Hematopoietic multipotent progenitor cell treated with erythropoietin and hydrocortisone succinate and interleukin-3 and kit ligand, for 6 days (in vitro differentiated cells): Measurements from ENCODE around the gene TBC1D16.
"Not testable (repeated sequence)": the region's sequence is repeated elsewhere in the genome, so short reads cannot be mapped to it uniquely, and the experiment has no call there.

Experiments used
- DNase-seq: peaks from one replicate; pipeline ENCODE4 v3.0.0-alpha.2; 2015

Gene TBC1D16

DNA sequence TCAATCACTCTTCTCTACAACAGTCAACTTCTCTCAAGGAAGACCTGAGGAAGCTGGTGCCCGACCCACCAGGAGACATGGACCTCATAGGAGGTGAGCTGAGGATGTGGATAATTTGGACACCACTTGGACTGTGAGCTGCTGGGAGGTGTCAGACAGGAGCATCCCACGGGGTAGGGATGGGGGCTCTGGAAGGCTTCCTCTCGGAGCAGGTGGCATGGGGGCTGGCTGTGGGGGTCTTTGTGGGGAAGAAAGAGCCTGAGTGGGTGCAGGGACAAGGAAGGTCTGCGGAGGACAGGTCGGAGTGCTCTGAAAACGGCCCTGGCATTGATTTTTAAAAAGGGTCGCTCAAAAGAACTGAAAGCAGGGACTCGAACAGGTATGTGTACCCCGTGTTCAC is 64.0 kb downstream of the TBC1D16 start:
- no peak for DNase-seq

DNA sequence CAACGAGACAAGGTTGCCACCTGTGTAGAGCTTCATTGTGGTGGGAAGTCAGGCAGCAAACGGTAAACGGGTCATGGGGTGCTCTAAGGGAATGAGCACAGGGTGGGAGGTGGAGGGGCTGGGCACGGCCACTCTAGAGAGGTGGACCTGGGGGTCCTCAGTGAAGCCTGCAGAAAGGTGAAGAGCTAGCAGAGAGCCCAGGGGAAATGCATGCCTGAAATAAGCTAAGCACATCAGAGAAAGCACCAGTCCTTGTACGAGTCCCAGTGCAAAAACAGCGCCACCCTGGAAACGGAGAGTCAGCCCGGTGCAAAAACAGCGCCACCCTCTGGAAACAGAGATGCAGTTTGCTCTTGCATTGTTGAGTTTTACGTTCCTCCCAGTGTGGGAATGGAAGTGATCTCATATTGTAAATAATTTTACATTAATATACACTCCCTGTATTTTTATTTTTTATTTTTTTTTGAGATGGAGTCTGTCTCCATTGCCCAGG is 65.0 kb downstream of the TBC1D16 start:
- peak; percentile 91 for DNase-seq

DNA sequence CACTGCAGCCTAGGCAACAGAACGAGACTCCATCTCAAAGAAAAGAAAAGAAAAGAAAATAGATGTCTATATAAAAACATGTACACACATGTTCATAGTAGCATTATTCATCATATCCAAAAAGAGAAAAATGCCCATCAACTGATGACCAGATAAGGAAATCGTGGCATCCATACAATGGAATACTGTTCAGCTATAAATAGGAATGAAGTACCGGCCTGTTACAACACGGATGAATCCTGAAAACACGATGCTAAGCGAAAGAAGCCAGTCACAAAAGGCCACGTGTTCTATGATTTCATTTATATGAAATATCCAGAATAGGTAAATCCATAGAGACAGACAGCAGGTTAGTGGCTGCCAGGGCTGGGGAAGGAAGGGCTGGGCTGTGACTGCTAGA is 65.8 kb downstream of the TBC1D16 start:
- DNase-seq: no peak

DNA sequence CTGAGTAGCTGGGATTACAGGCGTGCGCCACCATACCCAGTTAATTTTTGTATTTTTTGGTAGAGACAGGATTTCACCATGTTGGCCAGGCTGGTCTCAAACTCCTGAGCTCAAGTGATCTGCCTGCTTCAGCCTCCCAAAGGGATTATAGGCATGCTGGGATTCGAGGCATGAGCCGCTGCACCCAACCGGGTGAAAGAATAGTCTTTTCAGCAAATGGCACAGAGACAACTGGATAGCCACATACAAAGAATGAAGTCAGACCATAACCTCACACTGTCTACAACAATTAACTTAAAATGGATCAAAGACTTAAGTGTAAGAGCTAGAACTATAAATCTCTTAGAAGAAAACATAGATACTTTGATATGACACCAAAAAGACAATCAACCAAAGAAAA is 67.6 kb downstream of the TBC1D16 start:
- no peak for DNase-seq

DNA sequence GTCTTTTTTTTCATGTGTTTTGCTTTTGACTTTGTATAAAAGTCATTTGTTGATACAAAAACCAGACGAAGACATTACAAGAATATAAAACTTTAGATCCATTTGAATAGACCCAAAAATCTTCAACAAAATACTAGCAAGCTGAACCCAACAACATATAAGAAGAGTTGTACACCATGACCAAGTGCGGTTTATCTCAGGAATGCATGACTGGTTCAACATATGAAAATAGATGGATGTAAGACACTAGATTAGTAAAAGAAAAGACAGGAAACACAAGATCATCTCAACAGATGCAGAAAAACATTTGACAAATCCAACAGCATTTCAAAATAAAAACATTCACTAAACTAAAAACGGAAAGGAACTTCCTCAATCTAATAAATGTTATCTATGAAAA is 69.0 kb downstream of the TBC1D16 start:
- DNase-seq: peak; percentile 31

DNA sequence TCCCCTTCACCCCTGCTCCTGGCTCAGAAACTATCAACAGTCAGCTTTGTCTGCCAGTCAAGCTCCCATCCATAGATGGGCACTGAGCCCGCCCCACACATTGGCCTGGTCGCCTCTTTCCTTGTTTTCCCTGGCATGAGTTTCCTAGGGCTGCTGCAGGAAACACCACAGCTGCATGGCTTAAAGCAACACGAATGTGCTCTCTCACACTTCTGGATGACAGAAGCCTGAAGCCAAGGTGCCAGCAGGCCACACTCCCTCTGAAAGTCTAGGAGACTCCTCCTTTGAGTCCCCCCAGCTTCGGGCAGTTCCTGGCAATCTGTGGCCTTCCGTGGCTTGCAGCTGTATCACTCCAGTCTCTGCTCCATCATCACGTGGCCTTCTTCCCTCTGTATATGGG is 69.9 kb downstream of the TBC1D16 start:
- DNase-seq: no peak

DNA sequence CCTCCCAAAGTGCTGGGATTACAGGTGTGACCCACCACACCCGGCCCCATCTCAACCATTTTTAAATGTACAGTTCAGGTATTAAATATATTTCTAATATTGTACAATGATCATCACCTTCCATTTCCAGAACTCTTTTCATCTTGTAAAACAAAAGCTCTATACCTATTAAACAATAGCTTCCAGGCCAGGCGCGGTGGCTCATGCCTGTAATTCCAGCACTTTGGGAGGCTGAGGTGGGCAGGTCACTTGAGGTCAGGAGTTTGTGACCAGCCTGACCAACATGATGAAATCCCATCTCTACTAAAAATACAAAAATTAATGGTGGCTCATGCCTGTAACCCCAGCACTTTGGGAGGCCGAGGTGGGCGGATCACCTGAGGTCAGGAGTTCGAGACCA is 73.2 kb downstream of the TBC1D16 start:
- not testable (repeated sequence) for DNase-seq

DNA sequence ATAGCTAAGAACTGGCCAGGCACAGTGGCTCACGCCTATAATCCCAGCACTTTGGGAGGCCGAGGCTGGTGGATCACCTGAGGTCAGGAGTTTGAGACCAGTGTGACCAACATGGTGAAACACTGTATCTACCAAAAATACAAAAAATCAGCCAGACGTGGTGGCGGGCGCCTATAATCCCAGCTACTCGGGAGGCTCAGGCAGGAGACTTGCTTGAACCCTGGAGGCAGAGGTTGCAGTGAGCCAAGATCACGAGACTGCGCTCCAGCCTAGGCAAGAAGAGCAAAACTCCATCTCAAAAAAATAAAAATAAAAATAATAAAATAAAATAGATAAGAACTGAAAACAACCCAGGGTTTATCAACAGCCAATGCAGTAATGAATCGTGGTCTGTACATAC is 74.1 kb downstream of the TBC1D16 start:
- DNase-seq: not testable (repeated sequence)

DNA sequence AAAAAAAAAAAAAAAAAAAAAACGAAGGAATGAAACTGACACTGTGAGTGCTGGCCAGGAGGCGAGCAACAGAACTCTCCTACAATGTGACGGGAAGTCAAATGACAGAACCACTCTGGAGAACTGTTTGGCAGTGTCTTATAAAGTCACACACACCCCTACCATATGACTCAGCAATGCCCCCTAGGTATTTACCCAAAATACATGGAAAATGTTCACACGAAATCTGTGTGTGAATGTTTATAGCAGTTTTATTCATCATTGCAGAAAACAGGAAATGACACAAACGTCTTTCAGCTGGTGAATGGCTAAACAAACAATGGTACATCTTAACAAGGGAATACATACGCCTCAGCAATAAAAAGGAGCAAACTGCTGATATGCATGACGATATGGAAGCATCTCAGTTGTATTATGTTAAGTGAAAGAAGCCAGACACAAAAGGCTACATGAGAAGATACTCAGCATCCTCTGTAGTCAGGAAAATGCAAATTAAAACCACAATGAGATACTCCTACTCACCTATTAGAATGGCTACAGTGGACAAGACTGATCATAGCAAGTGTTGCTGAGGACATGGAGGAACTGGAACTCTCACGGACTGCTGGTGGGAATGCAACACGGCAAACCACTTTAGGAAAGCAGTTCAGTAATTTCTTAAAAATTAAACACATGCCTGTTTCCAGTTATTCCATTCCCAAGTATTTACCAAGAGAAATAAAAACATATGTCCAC is 74.7 kb downstream of the TBC1D16 start:
- no peak for DNase-seq

DNA sequence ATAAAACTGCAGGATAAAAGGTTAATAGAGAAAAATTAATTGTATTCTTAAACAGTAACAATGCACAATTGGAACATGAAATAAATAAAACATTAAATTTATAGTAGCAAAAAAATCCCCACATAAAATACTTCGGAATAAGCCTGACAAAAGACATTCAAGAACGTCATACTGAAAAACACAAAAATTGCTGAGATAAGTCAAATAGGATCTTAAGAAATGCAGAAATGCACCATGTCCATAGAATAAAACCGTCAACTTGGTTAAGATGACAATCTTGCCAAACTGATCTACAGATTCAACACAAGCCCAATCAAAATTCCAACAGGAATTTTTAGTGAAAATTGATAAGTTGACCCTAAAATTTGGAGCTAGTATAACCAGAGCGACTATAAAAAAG is 76.6 kb downstream of the TBC1D16 start:
- no peak for DNase-seq

DNA sequence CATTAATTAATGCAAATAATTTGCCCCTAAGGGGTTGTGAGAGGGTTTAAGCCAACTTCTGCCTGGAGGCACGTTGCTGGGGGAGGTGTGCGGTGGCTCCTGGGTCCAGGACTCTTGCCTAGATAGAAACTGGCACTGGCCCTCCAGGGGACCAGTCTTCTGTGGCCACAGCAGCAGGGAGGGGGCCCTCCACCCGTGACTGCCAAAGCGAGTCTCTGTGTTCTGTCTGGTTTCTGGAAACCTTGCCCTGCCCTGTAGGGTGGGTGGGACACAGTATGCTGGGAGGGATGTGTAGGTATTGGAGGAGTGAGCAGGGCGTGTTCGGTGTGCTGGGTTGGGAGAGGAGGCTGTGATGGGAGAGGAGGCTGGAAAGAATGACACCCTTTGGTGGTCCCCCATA is 78.8 kb downstream of the TBC1D16 start:
- DNase-seq: peak; percentile 49

DNA sequence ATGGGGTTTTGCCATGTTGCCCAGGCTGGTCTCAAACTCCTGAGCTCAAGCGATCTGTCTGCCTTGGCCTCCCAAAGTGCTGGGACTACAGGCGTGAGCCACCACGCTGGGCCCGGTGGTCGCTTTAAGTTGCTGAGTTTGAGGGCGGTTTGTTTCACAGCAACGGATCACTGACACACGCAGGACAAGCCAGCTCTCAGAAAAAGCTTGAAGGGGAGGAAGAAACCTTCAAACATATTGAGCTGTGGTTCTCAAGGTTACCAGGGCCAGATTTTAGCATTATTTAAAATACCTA is 79.3 kb downstream of the TBC1D16 start:
- DNase-seq: not testable (repeated sequence)

DNA sequence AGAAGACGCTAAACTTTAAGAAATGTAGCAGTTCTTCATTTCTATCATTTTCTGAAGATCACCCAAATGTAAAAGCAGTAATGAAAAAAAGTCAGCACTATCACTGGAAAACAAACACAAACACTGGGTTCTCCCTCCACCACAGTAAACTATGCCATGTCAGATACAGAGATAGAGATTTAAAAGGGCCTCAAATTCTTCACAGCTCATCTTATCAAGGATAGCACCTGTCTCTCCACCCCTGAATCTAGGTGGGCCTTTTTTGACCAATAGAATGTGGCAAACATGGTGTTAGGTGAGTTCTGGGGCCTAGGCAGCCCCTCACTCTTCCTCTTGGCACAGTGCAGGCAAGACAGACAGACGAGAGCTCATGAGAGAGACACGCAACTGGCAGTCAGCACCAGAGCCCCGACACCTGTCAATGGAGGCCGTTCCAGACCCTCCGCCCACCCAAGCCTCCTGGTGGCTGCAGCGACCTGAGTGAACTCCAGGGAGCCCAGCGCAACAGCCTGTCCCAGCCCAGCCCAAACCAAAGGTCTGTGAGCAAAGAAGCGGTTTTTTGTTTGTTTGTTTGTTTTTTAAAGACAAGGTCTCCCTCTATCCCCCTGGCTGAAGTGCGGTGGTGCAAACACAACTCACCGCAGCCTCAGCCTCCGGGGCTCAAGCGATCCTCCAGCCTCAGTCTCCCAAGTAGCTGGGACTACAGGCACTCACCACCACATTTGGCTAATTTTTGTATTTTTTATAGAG is 79.8 kb downstream of the TBC1D16 start:
- peak; percentile 73 for DNase-seq

DNA sequence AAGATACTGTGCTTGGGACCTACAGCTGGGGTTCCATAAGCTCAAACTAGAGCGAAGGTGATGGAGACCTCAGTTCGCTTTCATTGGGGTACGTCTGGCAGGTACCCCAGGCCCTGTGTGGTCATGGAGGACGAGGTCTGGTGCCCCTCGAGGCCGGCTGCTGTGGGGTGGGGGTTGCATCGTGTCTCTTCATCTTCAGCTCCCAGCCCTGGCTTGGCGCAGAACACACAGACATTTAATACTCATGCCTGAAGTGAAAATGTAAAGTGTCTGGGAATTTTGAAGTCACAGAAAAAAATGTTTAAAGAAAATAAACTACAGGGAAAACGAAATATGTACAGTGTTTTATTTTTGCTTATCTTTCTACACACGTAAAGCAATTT is 80.5 kb downstream of the TBC1D16 start:
- no peak for DNase-seq

DNA sequence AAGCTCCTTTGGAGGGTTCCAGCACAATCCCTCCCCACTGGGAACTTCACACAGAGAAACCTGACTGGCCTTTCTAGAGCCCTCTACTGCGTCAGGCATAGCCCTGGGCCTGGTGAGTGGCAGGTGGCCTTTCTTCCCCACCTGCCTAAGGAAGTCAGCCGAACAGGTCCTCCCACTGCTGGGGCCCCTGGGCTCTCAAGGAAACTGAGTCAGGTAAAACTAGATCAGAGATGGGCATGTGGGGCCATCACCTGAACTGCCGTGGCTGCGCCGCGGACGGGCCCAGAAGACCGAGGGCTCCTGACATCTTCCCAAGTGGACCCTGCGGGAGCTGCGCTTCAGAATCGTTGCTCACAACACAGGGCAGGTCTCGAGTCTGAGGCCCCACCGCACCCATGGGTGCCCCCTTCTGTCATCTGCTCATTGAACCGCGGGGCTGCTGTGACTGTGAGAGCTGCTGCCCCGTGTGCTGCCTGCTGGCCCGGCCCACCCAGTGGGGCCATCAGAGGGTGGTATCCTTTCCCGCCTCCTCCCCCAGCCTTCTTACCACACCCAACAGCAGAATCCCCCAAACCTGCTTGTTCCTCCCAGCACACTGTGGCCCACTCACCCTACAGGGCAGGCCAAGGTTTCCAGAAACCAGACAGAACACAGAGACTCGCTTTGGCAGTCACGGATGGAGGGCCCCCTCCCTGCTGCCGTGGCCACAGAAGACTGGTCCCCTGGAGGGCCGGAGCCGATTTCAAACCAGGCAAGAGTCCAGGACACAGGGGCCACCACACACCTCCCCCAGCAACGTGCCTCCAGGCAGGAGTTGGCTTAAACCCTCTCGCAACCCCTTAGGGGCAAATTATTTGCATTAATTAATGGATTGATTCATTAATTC is 81.1 kb downstream of the TBC1D16 start:
- DNase-seq: no peak

DNA sequence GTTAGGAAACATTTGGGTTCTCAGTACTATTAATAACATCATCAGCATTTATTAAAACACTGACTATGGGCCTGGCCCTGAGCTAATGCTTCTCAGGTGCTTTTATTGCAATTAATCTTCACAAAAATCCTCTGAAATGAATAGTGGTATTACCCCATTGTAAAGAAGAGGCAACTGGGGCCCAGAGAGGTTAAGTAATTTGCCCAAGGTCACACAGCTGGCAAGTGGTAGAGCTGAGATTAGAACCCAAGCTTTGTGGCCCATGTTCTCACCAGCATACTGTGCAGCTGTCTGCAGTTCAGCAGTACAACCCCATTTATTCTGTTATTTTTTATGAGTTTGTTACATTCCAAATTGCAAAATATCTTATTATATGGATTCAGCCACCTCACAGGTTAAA is 82.3 kb downstream of the TBC1D16 start:
- DNase-seq: no peak

DNA sequence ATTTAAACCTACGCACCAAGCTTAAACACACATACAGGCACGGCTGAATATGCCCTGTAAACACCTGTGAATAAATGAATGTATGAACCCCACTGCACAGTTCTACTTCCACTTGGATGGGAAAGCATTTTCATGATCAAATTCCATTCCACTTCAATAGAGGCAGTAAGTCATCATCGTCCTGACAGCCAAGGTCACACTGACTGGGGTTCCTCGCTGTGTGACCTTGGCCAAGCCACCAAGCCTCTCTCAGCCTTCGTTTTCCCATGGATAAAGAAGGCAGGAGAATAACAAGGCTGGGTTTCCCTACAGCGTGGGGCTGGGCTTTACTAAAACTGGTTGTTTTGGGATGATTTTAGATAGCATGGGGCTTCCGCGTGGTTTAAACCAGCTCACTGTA is 82.8 kb downstream of the TBC1D16 start:
- no peak for DNase-seq

DNA sequence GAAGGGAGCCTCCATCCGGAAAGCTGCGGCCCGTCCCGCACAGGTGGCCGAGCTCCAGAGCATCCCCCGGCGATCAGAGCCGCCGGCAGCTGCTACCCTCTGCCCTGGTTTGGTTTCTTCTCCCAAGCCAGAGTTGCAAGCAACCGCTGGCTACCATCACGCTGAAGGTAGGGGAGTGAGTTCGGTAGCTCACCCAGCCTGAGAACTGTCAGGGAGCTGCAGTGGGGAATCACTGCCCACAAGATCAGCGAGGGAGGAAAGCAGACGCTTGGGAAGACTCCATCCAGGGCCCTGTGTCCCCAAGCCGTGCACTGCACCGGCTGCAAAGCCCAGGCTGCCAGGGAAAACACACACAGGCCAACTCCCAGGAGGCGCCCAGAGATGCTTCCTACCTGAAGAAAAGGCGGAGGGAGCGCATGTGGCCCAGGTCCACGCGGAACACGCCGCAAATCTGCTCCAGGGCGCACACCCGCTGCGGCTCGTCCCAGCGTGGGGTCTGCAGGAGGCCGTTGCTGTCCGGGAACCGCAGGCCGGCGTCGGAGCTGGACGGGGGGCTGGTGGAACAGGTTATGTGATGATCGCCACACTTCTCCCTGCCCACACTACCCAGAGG is 83.3 kb downstream of the TBC1D16 start:
- DNase-seq: no peak

DNA sequence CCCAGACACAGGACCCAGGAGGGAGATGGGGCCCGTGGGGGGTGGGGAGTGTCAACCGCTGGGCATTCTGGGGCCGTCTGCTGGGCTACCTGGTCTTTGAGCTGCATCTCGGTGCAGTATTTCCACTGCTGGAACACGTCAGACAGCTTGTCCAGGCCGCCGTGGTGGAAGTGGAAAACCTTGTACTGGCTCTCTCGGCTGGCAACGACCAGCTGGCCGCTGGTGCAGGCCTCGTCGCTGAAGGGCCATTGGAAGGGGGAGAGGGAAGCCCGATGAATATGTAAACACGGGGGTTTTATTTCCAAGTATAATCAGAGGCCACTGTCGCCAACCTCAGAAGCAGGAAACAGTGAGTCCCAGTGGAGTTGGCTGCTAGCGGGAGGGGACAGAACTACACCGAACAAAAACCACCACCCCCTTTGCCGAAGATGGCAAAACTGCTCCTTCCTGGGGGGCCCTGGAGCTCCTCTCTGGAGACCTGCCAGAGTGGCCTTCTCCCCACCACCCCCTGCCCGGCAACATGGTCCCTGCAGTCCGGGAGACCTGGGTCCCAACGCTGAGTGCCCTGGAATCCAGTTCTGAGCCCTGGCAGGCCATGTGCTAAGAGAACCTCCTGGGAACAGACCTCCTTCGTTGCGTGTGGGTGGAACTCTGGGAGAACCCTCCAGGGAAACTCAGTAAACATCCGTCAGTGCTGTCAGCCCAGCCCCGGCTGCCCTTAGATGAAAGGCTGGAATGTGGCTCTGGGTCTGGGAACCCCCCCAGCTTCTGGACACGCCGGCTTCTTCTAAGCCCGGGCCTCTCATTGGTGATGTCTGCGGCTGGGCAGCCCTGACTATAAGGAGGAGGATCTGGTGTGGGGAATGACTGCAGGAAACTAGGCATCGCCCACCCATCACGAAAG is 84.1 kb downstream of the TBC1D16 start:
- DNase-seq: no peak

DNA sequence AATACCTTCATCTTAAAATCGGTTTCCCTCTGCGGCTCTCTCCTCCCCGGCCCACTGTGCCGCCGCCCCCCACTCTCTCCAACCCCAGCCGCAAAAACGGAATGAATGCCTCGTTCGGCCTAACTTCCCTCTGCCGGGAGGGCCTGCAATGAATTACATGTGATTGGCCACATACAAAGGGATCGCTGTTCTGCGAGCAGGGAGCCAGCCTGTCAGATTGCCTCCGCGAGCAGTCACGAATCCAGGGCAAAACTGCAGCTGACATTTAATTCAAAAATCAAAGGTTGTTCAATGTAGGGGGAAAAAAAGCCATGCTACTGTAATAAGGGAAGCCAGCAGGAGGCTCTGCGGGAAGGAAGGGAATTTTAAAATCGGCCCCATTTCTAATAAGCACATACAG is 84.9 kb downstream of the TBC1D16 start:
- no peak for DNase-seq

DNA sequence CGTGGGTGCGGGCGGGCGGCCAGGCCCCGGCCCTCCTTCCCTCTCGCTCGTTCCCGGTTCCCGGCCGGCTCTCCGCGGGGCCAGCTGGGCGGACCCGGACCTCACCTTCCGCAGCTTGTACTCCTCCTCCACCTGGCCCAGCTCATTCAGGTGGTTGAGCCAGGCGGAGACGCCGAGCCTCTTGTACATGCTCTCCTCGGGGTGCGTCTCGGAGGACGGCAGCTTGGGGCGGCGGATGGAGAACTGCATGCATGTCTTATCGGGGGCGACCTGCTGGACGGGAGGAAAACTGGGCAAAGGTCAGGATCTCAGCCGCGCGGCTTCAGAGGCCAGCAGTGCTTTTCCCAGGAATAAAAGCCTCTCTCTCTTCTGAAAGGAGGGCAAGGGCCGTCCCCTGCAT is 85.4 kb downstream of the TBC1D16 start:
- DNase-seq: no peak

DNA sequence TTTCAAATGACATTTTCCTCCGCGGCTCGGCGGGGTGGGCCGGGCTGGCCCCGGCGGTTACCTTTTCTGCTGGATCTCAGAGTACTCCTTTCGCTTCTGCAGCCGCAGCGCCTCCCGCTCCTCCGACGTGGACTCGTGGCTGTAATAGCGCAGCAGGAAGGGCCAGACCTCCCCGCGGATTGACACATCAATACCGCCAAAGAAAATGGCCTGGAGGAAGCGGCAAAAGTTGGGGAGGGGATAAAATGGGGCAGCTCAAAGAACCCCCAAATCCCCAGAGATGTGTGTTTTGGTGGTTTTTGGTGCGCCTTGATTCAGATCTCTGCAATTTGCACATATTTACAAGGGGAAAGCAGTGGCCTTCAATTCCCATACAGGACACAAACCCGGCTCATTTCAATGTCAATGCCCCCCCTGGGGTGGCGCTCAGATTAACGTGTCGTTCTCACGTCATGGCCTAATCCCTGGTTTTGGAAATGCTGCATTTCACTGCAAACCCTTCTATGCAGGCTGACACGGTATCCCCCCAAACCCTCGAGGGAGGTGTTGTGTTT is 85.9 kb downstream of the TBC1D16 start:
- DNase-seq: no peak
